NCI-H2029 treated with DMSO at 0.1 percent for 48 hours (cell line): ENCODE results near the gene SAMD14.
A peak's percentile ranks its signal among the peaks of the same experiment; 100 is the strongest.

Experiments
- DNase-seq: peaks from one replicate; lab custom pipeline; 2025; lab: John Stamatoyannopoulos, UW

SAMD14 gene

DNA sequence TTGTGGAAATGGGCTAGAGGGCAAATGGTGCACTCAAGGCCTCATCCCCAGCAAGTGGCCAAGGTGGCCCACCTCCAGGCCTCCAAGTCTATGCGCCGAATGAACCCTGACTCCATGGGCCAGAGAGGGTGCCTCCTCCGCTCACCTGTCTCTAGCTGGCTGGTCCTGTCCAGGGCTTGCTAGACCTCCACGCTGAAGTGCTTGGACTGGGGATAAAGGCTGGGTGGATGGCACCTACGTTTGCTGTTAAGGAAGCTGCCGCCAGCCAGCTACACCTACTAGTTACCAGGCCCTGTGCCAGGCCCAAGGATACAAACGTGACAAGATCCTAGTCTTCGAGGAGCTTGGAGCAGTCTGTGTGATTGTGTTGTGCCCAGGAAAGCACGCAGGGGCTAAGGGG lies 35.1 kb upstream of the SAMD14 start:
- DNase-seq: no peak

DNA sequence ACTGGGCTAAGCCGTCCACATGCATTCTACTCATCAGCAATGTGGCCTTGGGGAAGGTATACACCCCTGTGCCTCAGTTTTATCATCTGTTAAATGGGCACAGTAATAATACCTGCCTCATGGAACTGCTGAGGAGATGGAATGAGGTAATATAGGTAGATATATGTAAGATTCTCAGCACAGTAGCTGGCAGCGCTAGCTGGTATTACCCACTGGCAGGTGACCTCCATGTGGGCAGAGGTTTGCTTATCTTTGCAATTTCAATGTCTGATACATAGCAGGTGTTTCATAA lies 34.7 kb upstream of the SAMD14 start:
- DNase-seq: no peak

DNA sequence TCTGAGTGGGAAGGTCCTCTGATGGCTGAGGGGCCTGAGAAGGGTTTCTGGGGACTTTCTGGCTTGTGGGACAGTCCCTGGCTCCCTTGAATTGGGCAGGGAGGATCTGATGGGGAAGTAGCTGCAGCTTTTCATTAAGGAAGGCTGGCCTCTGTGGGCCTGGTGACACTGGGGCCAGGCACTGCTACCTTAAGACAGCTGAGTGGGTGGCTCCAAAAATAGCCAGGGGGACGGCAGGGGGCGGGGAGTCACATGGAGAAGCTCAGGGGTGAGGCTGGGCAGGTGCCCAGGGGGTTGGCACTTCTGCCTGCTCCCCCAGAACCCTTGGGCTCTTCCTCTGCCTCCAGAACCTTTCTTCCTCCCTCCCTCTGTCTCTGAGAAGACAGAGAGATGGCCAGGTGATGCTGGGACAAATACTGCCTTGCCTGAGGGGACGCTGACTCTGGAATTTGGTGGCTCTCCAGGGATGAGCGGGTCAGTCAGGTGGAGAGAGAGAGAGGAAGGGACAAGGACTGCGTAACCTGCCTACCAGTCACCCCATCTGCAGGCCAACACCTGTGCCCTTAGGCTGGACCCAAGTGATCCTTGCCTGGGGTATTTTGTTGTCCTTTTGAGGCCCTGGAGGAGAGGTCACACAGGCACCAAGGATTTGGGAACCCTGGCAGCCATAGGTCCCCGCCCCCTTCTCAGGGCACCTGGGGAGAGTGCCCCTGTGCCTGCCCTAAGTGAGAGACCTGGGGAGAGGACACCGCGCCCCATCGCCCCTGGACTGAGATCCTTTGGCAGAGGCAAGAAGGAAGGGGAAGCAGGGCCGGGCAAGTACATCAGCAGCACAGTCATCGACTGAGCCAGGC lies 34.1 kb upstream of the SAMD14 start:
- no peak for DNase-seq

- no peak for DNase-seq
Measured at GRCh38 chr17:50162466-50163254, 32.7 kb upstream of the SAMD14 start.

DNA sequence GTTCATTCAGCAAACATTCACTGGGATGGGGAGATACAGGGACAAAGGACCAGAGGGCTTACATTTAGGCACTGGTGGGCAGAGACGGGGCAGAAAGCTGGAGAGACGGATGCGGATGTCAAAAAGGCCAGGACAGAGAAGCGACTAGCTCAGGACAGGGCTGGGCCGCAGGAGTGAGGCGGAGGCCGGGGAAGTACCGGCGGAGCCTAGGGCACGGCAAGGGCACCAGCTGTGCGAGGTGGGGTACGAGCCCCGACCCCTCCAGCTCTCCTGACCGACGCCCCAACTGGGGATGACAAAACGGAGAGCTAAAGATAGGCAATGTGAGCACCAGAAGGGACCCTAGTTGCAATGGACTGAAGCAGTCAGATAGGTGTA lies 31.9 kb upstream of the SAMD14 start:
- no peak for DNase-seq

GRCh38 chr17:50161023-50161910 lies 31.3 kb upstream of the SAMD14 start:
- peak; percentile 55 for DNase-seq

GRCh38 chr17:50157891-50158290 lies 27.9 kb upstream of the SAMD14 start:
- DNase-seq: no peak

DNA sequence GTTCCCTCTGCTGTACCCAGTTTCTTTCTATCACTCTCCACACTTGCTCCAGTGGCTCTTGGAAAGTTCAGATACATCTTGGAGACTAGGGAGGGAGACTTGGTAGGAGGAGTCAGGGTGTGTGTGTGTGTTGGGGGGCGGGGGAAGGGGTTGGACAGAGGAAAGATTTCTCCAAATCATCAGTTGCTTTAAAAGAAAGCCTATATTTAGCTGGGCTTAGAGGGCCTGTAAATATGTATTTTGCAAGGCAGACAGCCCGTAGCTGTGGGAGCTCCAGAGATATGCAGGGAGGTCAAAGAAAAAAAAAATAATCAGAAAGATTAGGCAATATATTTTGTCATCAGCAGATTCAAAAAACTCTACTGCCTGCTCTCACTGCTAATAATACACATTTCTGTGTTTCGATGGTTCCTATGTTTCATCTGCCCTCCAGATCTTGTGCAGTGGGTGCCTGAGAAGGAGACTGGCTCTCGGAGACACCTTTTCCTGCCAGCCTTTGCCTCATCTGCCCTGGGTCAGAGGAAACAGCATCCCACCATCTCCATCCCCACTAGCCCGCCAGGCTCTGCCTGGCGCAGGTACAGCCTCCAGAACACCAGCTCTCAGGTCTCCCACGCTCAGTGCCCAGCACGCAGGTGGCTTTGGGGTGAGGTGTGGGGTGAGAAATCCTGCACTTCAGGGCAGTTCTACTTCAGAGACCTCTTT lies 25.3 kb upstream of the SAMD14 start:
- DNase-seq: no peak

- no peak for DNase-seq
Measured at GRCh38 chr17:50154604-50155003, 24.6 kb upstream of the SAMD14 start.

DNA sequence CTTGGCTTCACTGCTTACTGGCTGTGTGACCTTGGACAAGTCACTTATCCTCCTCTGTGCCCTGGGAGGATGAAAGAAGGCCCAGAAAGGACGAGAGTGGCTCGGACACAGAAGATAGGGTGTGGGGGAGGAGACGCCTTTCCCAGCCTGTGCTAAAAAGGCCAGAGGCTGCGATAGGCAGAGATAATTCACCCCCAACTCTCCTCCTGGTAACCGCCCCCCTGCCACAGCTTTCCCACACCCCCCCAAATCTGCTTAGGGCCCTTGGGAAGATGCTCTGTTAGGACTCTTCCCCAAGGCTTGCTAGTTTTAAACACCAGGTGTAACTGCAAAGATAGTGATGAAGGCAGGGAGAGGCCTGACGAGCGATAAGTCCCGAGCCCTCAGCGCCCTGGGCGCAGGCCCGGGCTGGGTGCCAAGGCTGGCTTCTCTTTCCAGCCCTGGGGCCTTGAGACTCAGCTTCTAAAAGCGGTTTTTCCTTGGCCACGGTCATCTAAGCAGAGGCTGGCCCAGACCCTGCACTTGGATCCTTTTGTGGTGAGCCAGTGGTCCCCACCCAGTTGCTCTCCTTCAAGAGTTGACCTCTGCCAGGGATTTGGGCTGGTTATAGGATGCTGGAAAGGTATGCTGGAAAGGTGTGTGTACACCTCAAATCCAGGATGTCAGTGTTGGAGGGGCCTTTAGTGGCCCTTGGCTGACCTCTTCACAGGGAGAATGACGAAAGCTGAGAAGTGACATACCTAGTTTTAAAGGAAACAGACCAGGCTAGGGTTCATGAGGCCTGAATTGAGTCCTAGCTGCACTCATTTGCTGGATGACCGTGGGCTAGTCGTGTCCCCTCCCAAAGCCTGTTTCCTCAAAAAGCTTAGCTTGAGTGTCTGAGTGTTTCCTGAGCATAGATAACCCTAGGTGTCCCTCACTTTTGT lies 24.0 kb upstream of the SAMD14 start:
- no peak for DNase-seq

- DNase-seq: no peak
Measured at GRCh38 chr17:50152736-50153135, 22.8 kb upstream of the SAMD14 start.

DNA sequence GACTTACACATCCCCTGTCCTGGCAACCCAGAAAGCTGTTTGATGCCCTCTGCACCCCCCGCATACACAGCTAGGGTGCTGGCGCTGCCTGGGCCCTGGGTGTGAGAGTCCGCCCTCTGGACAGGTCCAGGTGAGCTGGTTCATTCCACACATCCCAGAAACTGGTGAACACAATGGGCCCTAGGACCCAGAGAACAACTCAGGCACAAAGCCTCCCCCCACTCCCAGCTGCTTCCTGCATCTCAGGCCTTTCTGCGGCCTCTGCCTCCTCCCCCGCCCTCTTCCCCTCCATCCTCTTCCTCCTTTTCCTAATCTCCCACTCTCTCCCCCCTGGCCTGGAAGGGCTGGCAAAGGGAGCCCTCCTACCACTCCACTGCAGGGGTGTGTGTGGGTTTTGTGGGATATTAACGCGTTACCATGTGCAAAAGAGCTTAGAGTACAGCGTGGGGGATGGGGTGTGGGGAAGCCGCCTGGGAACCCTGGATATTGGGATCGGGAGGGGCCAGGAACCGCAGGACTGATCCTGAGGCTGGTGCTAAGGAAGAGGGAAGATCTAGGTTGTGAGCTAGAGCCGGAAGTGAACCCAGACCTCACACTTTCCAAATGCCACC lies 22.1 kb upstream of the SAMD14 start:
- peak; percentile 66 for DNase-seq

DNA sequence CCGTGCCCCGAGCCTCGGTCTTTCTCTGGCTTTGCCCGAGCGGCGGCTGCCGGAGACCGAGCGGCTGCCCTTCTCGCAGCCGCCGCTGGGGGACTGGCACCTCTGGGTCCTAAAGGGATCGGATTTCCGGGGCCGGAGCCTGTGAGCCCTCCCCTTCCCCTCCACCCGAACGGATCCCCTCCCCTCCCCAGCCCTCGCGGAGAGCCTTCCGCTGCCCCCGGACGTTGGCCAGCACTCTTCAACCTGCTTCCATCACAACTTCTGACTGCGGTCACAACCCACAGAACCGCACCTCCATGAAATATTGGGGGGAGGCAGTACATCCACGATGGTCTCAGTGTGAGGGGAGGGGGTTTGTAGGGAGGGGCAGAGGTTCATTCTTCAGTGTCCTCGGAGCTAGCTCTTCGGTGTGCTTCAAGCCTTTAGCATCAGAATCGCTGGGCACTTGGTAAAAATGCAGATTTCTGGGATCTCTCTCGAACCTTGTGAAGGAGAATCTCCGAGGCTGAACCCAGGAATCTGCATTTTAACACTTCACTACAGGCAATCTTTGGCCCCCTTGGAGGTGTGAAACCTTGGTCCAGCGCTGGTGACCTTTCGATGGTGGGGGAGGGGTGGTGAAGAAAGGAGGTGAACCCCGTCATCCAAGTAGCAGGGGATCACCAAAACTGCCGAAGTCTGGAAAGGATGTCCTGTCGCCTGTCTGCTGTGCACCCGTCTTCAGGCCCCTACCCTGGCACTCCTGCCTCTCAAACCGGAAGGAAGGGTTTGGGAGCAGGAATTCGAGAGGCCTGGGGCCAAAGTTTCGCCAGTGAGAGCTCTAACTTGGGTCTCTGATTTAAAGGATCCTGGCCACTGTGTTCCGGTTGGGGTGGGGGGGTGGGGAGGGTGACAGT lies 21.3 kb upstream of the SAMD14 start:
- peak; percentile 35 for DNase-seq

GRCh38 chr17:50150354-50151040 lies 20.5 kb upstream of the SAMD14 start, which contains the start of gene PPP1R9B:
Gene PPP1R9B (minus strand): TSS chr17:50150677. CDS start chr17:50150513, 164 bp downstream.
- no peak for DNase-seq

DNA sequence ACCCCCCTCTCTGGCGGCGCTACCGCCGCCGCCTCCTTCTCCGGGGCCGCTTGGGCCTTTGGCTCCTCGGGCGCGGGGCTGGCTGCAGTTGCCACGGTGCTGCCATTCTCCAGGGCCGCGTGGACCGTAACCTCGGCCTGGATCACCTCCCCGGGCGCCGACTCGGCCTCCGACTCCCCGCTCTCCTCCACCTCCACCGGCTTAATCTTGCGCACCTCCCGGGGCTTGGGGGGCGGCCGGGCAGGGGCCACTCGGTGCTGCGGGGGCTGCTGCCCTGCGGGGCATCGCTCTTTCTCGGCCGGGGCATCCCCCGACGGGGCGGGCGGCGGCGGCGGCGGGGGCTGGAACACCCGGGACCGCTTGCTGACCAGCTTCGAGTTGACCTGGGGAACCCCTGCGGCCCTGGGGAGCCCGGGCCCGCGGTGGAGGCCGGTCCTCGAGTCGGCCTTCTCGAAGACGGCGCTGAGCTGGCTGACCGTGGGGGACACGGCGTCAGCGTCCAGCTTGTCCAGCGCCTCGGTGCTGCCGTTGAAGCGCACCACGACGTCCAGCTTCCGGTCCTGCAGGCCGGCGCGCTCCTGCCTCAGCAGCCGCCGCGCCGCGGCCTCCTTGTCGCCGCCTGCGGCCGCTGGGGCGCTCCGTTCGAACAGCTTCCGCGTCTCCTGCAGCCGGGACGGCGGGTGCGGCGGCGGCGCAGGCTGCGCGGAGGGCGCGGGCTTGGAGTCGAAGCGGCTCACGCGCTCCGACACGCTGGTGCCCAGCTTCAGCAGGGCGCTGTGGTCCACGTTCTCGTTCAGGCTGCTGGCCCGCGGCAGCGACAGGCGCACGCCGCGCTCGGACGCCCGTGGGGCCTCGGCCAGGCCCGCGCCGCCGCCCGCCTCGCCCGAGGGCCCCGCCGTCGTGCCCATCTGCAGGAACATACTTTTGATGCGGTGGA lies 19.7 kb upstream of the SAMD14 start:
- DNase-seq: no peak

- DNase-seq: no peak
Measured at GRCh38 chr17:50149091-50149416, 19.1 kb upstream of the SAMD14 start.

GRCh38 chr17:50148226-50149090 lies 18.5 kb upstream of the SAMD14 start:
- DNase-seq: no peak
